Brain microvascular endothelial cell (primary cell): Measurements from ENCODE around the gene ROBO1.

Experiments used
- DNase-seq: peaks from one replicate; pipeline ENCODE4 v3.0.0-alpha.2; 2020
- H3K27ac ChIP-seq: fragments of 250-450 bp; sonication (Bioruptor Pico); 2 replicates; pipeline ENCODE4 v1.5.1; 2020; ENCODE audit warnings: mild to moderate bottlenecking, moderate library complexity
- H3K27me3 ChIP-seq: fragments of 250-450 bp; sonication (Bioruptor Pico); replicated peaks from 2 replicates; pipeline ENCODE4 v1.5.1; 2020; ENCODE audit warnings: mild to moderate bottlenecking
- H3K36me3 ChIP-seq: fragments of 250-450 bp; sonication (Bioruptor Pico); replicated peaks from 2 replicates; pipeline ENCODE4 v1.5.1; 2020; ENCODE audit warnings: mild to moderate bottlenecking
- H3K4me3 ChIP-seq: 2 replicates; pipeline ENCODE4 v1.5.1; 2011; ENCODE audit warnings: low read depth, mild to moderate bottlenecking, control low read depth, low read length, moderate library complexity
- in situ Hi-C: cut with HindIII; loops from 2 replicates; pipeline ENCODE4 v1.10.0; 2017; ENCODE audit warnings: low sequenced_read_pairs, low pct_ligation_motif_present
- TF ChIP-seq, protein P1 (sequence below): IDR thresholded peaks from 2 replicates; pipeline ENCODE4 v1.5.1; 2011; ENCODE audit warnings: low read depth, mild to moderate bottlenecking, moderate library complexity, low read length, control low read depth, inconsistent platforms; ENCODE audit errors: missing control alignments

ROBO1 gene

GRCh38 chr3:78804251-78805037 is 963.4 kb downstream of the ROBO1 start:
- H3K4me3 ChIP-seq = no peak overlapping the region
- in situ Hi-C loops = no loop called here
- TF ChIP-seq, protein P1, sequence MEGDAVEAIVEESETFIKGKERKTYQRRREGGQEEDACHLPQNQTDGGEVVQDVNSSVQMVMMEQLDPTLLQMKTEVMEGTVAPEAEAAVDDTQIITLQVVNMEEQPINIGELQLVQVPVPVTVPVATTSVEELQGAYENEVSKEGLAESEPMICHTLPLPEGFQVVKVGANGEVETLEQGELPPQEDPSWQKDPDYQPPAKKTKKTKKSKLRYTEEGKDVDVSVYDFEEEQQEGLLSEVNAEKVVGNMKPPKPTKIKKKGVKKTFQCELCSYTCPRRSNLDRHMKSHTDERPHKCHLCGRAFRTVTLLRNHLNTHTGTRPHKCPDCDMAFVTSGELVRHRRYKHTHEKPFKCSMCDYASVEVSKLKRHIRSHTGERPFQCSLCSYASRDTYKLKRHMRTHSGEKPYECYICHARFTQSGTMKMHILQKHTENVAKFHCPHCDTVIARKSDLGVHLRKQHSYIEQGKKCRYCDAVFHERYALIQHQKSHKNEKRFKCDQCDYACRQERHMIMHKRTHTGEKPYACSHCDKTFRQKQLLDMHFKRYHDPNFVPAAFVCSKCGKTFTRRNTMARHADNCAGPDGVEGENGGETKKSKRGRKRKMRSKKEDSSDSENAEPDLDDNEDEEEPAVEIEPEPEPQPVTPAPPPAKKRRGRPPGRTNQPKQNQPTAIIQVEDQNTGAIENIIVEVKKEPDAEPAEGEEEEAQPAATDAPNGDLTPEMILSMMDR = no peak
- DNase-seq = no peak
- no peaks in the 10 kb centered on the region for H3K36me3 ChIP-seq
- H3K27me3 ChIP-seq = no peaks in the 10 kb centered on the region
- no peak overlapping the region for H3K27ac ChIP-seq

GRCh38 chr3:78802562-78802930 is 965.3 kb downstream of the ROBO1 start:
- Histone ChIP-seq H3K27me3 (no peaks in the 10 kb centered on the region), H3K36me3 (no peaks in the 10 kb centered on the region), H3K4me3 (no peak overlapping the region), H3K27ac (no peak overlapping the region)
- in situ Hi-C loops = no loop called here
- TF ChIP-seq, protein P1 = no peak
- DNase-seq = no peak

GRCh38 chr3:78801926-78802561 is 965.8 kb downstream of the ROBO1 start:
- DNase-seq = no peak
- Histone ChIP-seq H3K4me3 (no peak overlapping the region), H3K36me3 (no peaks in the 10 kb centered on the region), H3K27me3 (no peaks in the 10 kb centered on the region), H3K27ac (no peak overlapping the region)
- TF ChIP-seq, protein P1 = no peak
- in situ Hi-C loops = no loop called here

DNA sequence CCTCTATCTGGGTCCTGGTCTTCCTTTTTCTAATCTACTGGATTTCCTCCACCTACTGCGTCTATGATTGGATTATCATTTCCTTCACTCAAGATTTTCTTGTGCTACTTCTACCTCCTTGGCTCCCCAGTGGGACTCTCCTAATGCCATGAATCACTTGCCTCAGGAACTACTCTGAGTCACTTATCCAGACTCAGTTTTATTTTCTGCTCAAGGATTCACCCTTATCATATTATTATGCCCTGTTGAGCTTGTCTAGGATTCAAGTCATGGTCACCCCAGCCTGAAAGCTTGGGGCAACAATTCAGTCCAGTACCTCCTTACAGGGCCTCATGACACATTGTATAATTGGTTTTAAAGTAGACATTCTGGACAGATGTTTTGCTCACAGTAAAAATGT is 968.1 kb downstream of the ROBO1 start:
- Histone ChIP-seq H3K4me3 (no peak overlapping the region), H3K36me3 (no peaks in the 10 kb centered on the region), H3K27me3 (no peaks in the 10 kb centered on the region), H3K27ac (no peak overlapping the region)
- in situ Hi-C loops = no loop called here
- no peak for DNase-seq
- TF ChIP-seq, protein P1 = no peak

DNA sequence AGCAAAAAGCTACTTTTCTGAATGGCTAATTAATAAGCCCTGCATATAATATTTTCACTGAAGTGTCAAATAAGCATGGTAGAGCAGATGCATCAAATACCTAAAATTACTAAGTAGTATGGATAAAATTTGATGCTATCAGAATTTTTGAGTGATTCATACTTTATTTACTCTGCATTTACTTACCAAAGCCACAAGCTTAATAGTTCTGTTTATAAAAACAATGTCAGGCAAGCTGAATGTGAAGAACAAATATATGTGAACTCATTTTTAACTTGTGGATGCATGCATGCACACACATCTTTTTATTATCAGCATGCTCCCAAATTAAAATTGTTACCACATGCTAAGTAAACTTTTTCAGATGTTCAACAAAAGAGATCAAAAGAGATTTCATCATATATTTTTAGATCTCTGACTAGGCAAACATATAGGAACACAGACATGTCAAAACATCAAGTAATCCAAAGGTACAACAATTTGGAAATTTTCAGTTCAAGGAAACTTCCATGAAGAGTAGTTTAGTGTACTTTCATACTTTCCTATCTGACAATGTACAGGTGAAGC is 969.4 kb downstream of the ROBO1 start:
- H3K4me3 ChIP-seq = no peak overlapping the region
- H3K27me3 ChIP-seq = no peaks in the 10 kb centered on the region
- TF ChIP-seq, protein P1 = no peak
- no peak overlapping the region for H3K27ac ChIP-seq
- H3K36me3 ChIP-seq = no peaks in the 10 kb centered on the region
- no peak for DNase-seq
- in situ Hi-C loops = no loop called here
